A204.1 (cell line): ENCODE measurements around the gene PRKCA.
"Not testable (repeated sequence)": the region's sequence is repeated elsewhere in the genome, so short reads cannot be mapped to it uniquely, and the experiment has no call there.

Experiments
- FAIRE-seq: peaks from 2 replicates; lab custom pipeline; 2012; peaks lifted over from hg19 to GRCh38; lab: Jason Lieb, UNC

PRKCA gene

DNA sequence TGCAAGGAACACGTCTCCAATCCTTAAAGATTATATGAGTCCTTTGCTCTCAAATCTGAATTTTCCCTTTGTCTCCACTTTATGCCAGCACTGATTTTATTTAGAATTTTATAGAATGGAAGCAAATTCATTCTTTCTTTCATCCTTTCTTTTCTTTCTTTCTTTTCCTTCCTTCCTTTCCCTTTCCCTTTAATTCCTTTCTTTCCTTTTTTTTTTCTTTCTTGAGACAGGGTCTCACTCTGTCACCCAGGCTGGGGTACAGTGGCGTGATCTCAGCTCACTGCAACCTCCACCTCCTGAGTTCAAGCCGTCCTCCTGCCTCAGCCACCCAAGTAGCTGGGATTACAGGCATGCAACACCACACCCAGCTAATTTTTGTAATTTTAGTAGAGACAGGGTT is 187.2 kb downstream of the PRKCA start:
- FAIRE-seq: not testable (repeated sequence)

DNA sequence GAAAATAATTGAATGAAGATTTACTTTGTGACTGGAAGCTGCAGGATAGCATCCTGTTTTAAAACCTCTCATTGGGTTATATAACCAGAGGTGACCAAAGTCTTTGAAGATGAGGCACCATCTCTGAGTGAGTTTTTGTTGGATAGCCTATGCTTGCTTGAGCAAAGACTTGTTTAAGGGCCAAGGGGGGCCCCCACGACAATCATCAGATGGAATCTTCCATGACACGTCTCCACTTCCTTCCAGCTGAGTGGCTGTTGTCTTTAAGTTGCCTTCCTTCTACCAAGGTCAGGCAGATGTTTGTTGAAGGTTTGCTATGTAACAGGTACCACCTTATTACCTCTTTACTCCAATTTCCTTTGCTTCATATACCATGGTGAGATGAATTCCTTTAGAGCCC is 188.8 kb downstream of the PRKCA start:
- FAIRE-seq: no peak

DNA sequence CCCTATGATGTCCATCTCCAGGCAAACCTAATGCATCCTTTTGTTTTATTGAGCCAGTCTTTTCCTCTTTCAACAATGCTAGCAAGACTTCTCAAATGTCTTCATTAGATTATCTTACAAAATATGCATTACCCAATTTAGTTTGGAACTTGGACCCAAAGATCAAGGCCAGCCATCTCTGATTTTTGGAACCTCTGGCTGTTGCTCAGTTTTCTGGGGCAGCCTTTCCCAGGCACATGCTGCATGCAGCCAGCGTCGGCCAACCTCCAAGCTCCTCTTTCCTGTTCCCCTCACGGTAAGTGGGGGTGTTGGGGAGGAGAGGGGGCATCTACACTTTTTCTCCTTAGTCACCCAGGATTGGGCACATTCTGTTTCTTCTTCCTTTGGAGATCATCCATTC is 189.3 kb downstream of the PRKCA start:
- no peak for FAIRE-seq

DNA sequence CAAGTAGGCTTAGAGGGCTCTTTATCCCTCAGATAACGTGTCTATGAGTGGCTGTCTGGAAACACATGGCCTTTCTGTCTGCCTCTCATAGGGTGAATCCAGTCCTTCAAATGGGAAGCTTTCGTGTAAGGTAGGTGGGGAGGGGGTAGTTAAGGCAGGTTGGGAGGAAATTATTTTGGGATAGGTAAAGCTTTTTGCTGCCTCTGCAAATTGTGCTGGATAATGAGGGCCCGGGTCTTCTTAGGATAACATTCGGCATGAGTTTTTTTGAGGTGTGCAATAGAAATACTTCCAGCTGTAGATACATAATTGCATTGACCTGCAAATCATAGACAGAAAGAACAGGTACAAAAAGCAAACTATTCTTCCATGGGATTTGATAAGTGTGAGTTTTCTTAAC is 189.7 kb downstream of the PRKCA start:
- FAIRE-seq: no peak

DNA sequence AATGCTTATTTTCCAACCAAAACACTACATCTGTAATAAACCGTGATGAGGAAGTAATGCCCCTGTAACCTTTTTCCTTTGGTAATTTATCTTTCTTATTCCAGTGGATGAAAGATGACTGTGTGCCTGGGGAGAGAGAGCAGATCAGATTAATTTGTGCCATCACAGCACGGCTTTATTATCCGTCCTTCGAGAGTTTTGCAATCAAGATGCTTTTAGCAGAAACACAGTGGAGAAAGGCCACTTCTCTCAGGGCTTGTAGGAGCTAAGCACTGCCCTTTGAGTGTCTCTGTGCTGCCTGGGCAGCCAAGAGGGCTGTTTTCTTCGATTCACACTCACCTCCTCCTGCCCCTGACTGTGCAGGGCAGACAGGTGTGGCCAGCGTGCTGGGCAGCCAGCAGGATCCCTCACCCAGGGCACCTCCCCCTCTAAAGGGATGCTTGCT is 190.2 kb downstream of the PRKCA start:
- no peak for FAIRE-seq

DNA sequence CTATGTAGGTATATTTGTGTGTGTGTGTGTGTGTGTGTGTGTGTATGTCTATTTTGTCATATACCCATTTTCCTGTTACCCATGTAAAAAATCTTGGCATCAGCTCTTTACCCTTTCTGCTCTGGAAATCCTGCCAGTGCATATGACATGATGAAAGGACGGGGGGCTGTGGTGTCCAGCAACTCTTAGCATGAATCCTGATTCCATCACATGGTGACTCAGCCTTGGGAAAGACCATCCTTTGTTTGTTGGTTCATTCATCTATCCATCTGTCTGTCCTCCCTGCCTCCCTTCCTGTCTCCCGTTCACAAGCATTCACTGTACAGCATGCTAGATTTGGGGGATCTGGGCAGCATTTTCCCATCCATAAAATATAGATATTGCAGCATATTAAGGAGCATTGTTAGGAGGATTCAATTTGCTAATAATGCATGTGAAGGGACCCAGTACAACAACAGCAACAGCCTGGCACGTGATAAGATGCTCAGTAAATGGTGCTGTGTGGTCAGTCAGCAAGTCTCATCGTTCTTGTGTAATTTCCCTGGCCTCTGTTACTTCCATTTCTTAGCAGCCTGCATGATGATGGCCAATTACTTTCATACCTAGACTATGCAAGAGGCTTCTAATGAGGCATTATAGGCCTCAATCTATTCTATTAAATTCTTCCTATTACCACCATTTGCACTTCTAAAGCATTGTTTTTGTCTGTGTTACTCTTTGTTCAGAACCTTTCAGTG is 191.0 kb downstream of the PRKCA start:
- no peak for FAIRE-seq

DNA sequence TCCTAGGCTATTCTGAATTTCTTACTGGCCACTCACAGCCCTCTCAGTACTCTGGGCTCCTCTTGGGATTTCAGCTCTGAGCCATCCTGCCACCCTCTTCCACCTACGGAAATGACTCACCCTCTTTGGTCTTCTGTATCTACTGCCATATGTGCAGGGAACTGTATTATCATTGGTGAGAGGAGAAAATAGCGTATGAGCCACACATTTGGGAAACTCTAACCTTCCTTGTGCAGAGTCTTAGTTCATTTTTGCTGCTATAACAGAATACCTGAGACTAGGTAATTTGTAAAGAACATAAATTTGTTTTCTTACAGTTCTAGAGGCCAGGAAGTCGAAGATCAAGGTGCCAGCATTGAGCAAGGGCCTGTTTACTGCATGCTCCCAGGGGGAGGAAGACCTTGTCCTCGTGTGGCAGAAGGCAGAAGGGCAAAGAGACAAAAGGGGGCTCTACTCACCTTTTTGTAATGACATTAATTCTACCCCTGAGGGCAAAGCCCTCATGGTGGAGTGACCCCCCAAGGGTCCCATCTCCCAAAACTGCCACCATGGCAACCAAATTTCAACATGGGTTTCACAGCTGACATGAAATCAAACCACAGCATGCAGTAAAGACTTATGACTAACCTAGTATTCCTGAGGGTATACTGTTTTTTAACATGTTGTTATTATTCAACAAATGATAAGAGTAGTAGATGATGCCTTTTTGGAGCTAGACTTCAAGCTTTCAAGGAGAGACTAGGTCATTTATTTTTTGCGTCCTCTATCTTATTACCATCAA is 191.8 kb downstream of the PRKCA start:
- FAIRE-seq: no peak

DNA sequence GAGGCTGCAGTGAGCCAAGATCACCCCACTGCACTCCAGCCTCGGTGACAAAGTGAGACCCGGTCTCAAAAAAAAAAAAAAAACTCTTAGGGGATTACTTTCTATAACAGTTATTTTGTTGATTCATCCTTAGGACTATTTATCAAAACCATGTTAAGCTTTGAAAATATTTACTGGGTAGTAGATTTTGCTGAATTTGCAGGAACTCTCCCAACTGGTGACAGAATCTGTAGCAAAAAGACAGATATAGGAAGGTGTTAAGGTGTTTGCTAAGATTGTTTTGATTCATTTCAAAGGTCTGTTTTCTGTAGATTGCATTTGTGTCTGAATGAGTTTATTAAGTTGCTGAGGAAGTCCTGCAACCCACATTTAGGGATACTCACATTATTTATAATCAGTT is 192.6 kb downstream of the PRKCA start:
- FAIRE-seq: no peak

DNA sequence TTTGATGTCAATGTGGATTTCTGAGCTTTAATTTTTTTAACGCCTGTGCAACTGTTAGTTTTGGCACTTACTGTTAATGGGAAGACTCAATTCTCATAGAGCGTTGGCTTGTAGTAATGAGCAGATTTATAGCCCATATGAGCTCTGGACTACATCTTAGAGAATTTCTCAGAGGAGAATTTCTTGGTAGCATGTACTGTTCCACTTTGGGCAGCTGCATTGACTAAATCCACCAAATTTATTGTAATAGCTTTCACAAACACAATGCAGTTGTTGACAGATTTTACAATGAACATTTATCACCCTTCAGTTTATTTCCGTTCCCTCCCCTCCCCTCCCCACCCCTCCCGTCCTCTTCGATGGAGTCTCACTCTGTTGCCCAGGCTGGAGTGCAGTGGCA is 193.9 kb downstream of the PRKCA start:
- no peak for FAIRE-seq

DNA sequence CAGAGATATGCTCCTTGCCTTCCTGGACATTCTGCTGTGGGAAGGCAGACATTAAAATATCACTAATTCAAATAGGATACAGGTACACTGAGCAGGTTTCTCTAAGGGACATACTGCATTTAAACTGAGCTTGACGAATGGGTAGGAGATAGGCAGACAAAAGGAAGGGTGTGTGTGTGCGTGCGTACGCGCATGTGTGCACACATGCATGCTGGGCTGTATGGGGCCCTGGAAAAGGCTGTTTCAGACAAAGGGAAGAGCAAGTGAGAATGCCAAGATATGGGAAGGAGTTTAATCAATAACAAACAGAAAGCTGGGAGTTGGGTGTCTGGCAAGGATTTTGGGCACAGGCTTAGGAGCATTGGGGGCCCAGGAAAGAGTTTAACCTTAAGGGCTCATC is 196.2 kb downstream of the PRKCA start:
- no peak for FAIRE-seq

DNA sequence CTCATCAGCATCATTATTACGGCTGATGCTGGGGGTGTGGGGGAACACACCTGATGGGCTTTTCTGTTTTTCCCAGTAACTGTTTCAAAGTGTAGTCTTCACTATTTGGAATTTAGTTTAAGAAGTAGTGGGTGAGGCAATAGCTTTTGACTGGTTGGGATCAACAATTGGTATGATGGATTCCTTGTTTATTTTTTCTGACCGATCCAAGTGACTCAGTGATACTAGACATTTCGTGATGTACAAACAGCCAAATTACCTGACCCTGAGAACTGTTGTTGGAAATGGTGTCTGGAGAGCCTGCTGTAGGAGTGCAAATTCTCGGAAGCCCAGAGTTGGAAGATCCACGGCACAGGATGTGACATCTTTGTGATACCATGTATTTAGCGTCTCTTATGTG is 204.2 kb downstream of the PRKCA start:
- FAIRE-seq: no peak

DNA sequence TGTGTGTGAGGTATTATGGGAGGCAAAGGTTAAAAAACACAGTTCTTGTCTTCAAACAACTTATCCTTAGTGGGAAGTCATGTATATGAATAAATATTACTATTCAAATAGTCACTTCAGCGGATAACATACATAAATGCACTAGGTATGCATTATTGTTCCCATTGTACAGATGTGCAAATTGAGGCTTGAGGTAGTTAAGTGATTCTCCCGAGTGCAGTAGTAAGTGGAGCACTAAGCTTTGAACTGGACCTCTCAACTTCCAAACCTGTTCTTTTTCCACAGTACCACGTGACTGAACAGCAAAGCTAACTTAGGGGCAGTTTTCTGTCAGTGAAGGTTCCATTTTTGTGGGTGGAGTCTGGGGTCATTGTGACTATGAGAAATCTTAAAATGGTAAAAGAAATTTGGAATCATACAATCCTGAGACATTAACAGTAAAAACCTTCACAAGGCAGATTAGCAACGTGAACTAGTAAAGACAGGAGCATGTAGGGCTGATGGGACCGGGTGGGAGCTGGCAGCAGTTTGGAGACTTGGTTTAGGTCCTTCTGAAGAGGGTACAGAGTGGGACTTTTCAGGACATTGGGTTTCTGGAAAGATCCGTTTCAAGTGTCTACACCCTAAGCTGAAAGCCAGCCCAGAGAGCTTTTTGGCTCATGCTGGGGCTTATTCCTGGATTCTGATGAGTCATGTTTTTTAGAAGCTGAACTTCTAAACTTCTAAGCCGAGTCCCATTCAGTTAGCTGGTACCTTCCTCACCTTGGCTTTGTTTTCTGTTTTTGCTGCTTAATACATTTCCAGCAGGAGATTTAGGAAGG is 204.9 kb downstream of the PRKCA start:
- FAIRE-seq: no peak

DNA sequence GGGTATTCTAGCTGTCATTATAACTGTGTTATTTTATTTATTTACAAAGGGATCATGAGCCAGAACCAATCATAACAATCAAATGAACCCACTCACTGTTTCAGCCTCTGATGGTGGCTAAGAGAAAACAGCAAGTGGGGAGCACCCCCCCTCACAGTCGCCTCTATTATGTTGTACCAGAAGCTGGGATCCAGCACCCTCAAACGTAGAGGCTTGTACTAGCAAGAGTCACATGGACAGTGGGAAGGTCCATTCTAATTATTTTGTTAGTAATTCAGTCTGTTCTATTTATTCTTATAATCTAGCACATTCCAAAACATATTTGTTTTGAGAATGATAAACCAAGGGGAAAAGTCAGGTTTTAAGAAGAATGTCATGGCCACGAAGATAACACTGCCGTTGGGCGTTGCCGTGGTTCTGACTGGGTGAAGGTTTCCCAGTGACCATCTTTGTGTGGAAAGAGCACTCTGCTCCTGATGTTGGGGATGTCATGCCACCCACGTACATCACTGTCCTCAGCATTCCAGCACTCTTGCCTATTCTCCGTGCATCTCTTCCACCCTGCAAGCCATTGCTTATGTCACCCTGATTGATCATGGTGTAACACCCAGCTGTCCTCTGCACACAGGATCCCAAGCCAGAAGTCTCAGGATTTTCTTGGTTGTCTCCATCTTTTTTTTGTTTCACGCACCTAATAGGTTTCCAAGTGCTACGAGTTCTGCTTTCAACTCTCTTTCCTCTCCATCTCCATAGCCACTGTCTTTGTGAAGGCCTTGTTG is 205.8 kb downstream of the PRKCA start:
- FAIRE-seq: no peak

DNA sequence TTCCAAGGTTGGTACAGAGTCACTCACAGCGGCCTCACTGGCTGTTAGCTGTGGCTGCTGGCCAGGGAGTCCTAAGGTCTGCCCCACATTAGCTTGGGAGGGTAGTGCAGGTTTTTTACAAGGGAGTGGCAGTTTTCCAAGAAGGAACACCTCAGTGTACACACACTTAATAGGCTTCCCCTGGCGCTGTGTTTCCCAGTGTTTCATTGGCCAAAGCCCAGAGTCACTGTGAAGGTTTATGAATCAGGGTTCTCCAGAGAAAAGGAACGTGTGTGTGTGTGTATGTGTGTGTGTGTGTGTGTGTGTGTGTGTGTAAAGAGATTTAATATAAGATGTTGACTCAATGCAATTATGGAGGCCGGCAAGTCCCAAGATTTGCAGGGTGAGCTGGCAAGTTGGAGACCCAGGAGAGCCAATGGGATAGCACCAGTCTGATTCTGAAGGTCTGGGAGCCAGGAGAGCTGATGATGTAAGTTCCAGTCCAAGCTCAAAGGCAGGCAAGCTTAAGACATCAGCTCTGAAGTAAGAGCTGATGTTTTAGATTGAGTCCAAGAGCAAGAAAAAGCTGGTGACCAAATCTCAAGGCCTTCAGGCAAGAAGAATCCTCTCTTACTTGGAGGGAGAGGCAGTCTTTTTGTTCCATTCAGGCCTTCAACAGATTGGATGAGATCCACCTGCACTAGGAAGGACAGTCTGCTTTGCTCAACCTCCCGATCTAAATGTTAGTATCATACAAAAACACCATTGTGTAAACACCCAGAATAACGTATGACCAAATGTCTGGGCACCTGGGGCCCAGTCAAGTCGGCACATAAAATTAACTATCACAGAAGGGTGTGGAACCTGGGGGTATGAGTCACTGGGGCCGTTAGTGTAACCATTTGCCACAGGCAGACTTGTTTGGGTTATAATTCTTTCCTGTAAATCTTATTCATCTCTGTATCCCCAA is 206.8 kb downstream of the PRKCA start:
- no peak for FAIRE-seq

DNA sequence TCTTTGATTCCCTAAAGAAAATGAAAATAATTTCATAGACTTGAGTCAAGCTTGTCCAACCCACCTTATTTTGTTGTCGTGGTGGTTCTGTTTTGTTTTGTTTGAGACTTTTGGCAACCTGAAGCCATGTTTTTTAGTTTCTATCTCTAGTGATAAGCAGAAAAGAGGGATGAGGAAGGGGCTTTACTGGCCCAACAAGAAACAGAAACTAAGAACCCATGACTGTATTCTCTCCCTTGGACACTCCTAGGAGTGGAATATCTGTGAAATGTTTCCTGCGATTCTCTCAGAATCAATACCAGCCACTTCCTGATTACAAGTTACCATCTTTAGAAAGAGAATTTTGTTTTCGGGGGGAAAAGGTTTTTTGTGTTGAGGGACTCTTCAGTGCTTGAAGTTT is 207.5 kb downstream of the PRKCA start:
- no peak for FAIRE-seq

DNA sequence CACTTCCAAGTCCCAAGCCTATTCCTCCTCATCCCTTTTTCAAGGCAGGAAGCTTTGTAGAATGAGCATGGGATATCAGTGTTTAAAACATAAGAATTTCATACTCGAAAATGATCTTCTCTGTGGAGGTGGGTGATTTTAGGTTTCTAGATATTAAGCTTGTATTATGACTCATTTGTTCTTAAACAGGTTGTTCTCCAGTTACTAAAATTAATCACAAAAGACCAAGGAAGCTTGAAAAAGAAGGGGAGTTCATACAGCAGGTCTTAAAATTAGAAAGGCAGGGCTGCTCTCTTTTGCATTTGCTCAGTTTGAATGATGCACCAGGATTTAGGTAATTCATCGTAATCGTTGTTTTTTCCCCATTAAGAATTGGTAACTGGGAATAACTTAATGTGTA is 208.7 kb downstream of the PRKCA start:
- no peak for FAIRE-seq

DNA sequence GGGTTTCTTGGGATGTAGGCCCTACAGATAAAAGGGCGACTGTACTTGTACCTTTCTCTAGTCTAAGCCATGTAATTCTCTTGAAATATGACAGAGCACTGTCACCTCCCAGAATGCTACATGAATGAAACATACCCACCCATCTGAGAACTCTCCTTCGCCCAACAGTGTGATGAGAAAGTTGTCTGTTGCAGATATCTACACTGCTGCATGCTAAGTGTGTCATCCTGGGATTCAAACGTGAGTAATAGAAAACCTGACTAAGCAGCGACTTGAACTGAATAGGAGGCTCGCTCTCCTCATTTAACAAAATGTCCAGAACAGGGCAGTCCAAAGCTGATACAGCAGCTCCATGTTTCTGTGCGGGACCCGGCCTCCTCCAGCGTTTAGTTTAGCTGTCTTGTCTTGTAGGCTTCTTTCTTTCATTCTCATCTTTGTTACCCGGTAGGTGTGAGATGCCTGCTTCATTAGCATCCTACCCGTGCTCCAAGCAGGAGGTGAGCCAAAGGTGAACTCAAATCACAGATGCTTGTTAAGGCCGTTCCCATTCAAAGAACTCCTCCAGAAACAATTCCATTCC is 211.9 kb downstream of the PRKCA start:
- FAIRE-seq: no peak

DNA sequence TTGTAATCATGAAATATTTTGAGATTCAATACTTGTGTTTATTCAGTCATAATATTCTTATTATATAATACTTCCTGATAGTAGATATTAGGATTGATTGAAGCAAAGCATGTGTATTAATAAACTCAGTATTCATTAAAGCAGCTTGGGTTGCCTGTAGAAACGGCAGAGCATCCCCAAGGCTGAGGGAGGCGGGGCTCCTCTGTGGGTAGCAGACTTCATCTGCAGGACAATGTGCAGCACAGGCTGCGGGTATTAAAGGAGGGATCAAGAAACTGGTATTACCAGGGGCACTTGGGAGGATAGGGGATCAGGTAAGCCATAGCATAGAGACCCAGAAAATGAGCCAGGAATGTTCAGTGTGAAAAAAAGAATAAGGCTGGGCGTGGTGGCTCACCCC is 213.6 kb downstream of the PRKCA start:
- no peak for FAIRE-seq

DNA sequence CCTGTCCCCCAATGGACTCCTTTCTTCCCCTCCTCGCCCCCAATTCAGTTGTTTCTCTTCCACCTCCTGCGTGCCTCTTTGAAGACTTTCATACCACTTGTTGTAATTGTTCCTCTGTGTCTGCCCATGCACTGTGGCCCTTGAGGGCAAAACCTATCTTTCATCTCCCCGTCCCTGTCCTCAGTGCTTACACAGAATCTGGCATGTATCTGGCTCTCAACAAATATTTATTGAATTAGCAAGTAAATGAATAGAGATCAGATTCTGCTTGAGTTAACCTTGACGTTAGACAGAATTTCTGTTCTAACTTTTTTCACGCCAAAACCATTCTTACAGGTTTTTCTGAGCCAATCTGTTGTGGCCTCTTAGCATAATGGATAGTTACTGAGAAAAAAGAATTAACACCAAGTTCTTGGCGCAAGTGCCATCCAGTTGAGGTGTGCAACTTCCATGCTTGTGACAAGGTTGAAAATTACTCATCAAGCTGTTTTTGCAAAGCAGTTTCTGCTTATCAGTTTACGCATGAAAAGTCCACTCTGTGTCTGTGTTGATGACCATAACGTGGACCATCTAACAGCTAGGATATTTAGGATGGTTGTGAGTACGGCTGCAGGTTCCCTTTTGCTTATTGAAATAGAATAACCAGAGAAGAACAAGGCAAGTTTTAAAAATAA is 215.1 kb downstream of the PRKCA start:
- no peak for FAIRE-seq

DNA sequence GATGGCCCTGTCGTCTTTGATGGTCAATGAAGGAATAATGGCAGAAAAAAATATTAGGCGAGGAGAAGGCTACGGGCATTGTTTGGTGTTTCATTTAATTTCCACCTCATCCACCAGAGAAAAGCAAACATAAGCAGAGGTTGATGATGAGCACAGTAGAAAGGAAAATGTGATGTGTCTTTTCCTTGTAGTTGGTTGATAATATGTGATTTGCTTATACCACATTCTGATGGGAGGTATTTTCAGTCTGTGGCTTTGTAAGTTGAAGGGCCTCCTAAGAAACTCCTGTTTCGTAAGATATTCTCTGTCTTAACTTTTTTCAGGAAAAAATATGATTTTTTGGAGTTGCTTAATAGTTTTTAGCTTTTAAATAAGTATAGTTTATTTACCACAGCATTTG is 215.7 kb downstream of the PRKCA start:
- no peak for FAIRE-seq
